ENCODE data around the gene PNMA6F. TPM values are rescaled to one million over a fixed set of nuclear protein-coding genes. Genes with fewer than 3 reads are reported as not detected.

Gene PNMA6F
- total RNA-seq, 4 donors from 2014 or later = not detected

GRCh38 chrX:153365670-153366069 is 44.1 kb upstream of the PNMA6F start:
- DNase-seq (ENCODE audit: low spot score in 2 of 2) = no peak
- no peaks in the 10 kb centered on the region for H3K36me3 ChIP-seq
- no peaks in the 10 kb centered on the region for H3K9me3 ChIP-seq
- no peak for TF ChIP-seq POLR2AphosphoS5 (IDR thresholded peaks at IDR 0.05)
- TF ChIP-seq EP300 (IDR thresholded peaks at IDR 0.05) = no peak
- TF ChIP-seq, protein P1, sequence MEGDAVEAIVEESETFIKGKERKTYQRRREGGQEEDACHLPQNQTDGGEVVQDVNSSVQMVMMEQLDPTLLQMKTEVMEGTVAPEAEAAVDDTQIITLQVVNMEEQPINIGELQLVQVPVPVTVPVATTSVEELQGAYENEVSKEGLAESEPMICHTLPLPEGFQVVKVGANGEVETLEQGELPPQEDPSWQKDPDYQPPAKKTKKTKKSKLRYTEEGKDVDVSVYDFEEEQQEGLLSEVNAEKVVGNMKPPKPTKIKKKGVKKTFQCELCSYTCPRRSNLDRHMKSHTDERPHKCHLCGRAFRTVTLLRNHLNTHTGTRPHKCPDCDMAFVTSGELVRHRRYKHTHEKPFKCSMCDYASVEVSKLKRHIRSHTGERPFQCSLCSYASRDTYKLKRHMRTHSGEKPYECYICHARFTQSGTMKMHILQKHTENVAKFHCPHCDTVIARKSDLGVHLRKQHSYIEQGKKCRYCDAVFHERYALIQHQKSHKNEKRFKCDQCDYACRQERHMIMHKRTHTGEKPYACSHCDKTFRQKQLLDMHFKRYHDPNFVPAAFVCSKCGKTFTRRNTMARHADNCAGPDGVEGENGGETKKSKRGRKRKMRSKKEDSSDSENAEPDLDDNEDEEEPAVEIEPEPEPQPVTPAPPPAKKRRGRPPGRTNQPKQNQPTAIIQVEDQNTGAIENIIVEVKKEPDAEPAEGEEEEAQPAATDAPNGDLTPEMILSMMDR (IDR thresholded peaks at IDR 0.05) = no peak
- no peaks in the 10 kb centered on the region for H3K4me1 ChIP-seq
- 76% methylated on average over 4 of the region's 4 CpGs for WGBS
- H3K27ac ChIP-seq = no peak overlapping the region
- H3K27me3 ChIP-seq = no peaks in the 10 kb centered on the region
- H3K4me3 ChIP-seq = no peak overlapping the region

DNA sequence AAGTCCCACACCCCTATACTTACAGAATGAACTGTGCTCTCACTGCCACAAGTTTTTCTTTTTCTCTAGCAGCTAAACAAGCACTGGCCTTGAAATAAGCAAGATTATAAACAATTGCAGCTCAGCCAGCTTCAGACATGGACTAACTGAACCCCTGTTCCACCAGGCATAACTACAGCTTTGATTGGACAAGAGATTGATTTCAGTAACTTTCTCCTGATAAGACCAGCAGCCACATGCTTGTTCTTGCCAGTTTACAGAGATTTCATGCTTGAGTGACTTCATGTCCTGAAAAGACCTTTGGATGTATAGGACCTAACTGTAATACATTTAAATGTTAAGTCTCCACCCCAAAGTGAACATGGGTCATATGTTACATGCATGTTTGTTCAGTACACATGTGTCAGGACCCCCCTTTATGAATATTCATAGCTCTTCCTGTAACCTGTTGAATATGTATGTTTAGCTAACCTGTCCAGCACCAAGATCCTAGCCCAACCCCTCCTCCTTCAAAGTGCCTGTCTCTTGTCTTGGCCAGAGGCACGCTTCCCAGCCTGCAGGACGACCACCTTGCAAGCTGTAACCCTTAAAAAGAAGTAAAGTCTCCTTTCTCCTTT is 40.3 kb upstream of the PNMA6F start:
- Histone ChIP-seq H3K9me3 (no peaks in the 10 kb centered on the region), H3K27ac (no peak overlapping the region), H3K4me1 (no peaks in the 10 kb centered on the region), H3K27me3 (no peaks in the 10 kb centered on the region), H3K4me3 (no peak overlapping the region), H3K36me3 (no peaks in the 10 kb centered on the region)
- WGBS = 24% methylated on average over 2 of the region's 2 CpGs
- no peak for DNase-seq (ENCODE audit: low spot score in 2 of 2)
- no peak for TF ChIP-seq EP300 (IDR thresholded peaks at IDR 0.05)
- no peak for TF ChIP-seq POLR2A (IDR thresholded peaks at IDR 0.05)
- TF ChIP-seq, protein P1 (IDR thresholded peaks at IDR 0.05) = no peak
- TF ChIP-seq POLR2AphosphoS5 (IDR thresholded peaks at IDR 0.05) = no peak

- no peaks in the 10 kb centered on the region for H3K36me3 ChIP-seq
- H3K4me3 ChIP-seq = no peak overlapping the region
- no peak for DNase-seq (ENCODE audit: low spot score in 2 of 2)
- H3K27ac ChIP-seq = no peak overlapping the region
- H3K27me3 ChIP-seq = no peaks in the 10 kb centered on the region
- H3K4me1 ChIP-seq = no peaks in the 10 kb centered on the region
- no peaks in the 10 kb centered on the region for H3K9me3 ChIP-seq
- TF ChIP-seq, protein P1 (IDR thresholded peaks at IDR 0.05) = no peak
- no peak for TF ChIP-seq EP300 (IDR thresholded peaks at IDR 0.05)
- no peak for TF ChIP-seq POLR2A (IDR thresholded peaks at IDR 0.05)
- no peak for TF ChIP-seq POLR2AphosphoS5 (IDR thresholded peaks at IDR 0.05)
- WGBS = 100% methylated on average over 1 of the region's 1 CpG
These were observed 36.3 kb upstream of the PNMA6F start for GRCh38 chrX:153357877-153358276.

DNA sequence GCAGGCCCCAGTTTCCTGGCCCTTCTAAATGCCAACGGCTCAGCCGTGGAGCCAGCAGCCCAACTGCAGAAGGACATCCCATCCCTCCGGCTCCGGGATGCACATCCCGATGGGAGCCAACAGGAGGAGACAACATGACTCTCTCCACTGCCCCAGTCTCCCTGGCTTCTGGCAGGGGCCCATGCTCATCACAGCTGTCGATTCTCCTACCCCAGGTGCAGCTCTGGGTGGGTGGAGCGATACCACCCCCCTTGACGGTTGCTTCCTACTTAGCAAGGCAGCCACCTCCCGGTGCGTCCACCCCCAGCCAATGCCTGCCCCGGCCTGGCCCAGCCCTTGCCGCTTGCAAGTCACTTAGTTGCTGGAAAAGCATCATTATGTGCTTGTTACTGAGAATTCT is 31.8 kb upstream of the PNMA6F start:
- no peak overlapping the region for H3K4me3 ChIP-seq
- peaks cover 6% of the 10 kb centered on the region for H3K36me3 ChIP-seq
- no peaks in the 10 kb centered on the region for H3K27me3 ChIP-seq
- no peaks in the 10 kb centered on the region for H3K4me1 ChIP-seq
- H3K9me3 ChIP-seq = no peaks in the 10 kb centered on the region
- TF ChIP-seq, protein P1 (IDR thresholded peaks at IDR 0.05) = no peak
- no peak for TF ChIP-seq POLR2A (IDR thresholded peaks at IDR 0.05)
- no peak for TF ChIP-seq POLR2AphosphoS5 (IDR thresholded peaks at IDR 0.05)
- DNase-seq (ENCODE audit: low spot score in 2 of 2) = no peak
- no peak overlapping the region for H3K27ac ChIP-seq
- WGBS = 70% methylated on average over 4 of the region's 12 CpGs

DNA sequence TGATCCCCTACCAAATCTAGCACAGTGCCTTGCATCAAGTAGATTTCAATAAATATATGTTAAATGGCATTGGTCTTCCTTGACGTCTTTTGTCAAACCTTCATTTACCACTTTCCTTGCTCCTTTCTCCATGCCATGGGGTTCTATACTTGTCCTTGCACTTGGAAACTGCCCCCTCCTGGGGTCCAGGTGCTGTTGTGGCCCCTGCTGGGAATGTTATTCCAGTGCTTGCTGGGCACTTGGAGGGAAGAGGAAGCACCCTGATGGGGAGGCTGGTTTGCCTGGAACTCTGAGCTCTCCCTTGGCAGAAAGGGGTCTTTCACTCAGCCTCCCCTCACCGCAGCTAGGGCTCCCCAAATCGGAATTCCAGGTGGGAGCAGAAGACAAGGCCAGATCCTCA is 31.3 kb upstream of the PNMA6F start:
- Histone ChIP-seq H3K36me3 (peaks cover 6% of the 10 kb centered on the region), H3K27me3 (no peaks in the 10 kb centered on the region), H3K27ac (no peak overlapping the region), H3K9me3 (no peaks in the 10 kb centered on the region), H3K4me1 (no peaks in the 10 kb centered on the region), H3K4me3 (no peak overlapping the region)
- TF ChIP-seq, protein P1 (IDR thresholded peaks at IDR 0.05) = no peak
- TF ChIP-seq POLR2A (IDR thresholded peaks at IDR 0.05) (no peak), POLR2AphosphoS5 (IDR thresholded peaks at IDR 0.05) (no peak), EP300 (IDR thresholded peaks at IDR 0.05) (no peak)
- no peak for DNase-seq (ENCODE audit: low spot score in 2 of 2)
- WGBS = 78% methylated on average over 2 of the region's 3 CpGs

Measured in suprapubic skin (tissue), 4 donors.